Midbrain (tissue), 1 donor: ENCODE measurements around the gene ZNF879.
A peak's percentile ranks its signal among the peaks of the same experiment; 100 is the strongest.

Source experiments
- DNase-seq: peaks from one replicate; lab custom pipeline; 2025; lab: John Stamatoyannopoulos, UW

Gene ZNF879

GRCh38 chr5:179023528-179024189, at the start of gene ZNF879:
Gene ZNF879, plus strand, starts transcription at chr5:179023804. Its CDS starts 1,201 bp downstream, at chr5:179025005.
- DNase-seq = peak; percentile 98

- DNase-seq = no peak
Measured at GRCh38 chr5:178981381-178981780, 42.2 kb upstream of the ZNF879 start.

DNA sequence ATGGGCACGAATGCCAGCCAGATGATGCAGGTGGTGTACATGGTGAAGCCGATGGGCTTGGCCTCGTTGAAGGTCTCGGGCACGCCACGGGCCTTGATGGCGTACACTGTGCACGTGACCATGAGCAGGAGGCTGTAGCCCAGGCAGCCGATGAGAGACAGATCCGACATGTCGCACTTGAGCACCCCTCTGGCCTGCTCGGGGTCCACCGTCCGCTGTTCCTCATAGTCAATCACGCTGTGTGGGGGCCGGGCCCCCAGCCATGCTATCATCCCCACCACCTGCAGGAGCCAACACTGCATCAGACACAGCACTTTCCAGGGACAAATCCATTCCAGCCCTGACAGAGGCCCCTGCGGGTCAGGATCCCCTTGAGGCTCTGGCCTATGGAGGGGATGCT, 40.7 kb upstream of the ZNF879 start:
- DNase-seq = no peak

- DNase-seq = no peak
Measured at GRCh38 chr5:178983728-178984127, 39.9 kb upstream of the ZNF879 start.

DNA sequence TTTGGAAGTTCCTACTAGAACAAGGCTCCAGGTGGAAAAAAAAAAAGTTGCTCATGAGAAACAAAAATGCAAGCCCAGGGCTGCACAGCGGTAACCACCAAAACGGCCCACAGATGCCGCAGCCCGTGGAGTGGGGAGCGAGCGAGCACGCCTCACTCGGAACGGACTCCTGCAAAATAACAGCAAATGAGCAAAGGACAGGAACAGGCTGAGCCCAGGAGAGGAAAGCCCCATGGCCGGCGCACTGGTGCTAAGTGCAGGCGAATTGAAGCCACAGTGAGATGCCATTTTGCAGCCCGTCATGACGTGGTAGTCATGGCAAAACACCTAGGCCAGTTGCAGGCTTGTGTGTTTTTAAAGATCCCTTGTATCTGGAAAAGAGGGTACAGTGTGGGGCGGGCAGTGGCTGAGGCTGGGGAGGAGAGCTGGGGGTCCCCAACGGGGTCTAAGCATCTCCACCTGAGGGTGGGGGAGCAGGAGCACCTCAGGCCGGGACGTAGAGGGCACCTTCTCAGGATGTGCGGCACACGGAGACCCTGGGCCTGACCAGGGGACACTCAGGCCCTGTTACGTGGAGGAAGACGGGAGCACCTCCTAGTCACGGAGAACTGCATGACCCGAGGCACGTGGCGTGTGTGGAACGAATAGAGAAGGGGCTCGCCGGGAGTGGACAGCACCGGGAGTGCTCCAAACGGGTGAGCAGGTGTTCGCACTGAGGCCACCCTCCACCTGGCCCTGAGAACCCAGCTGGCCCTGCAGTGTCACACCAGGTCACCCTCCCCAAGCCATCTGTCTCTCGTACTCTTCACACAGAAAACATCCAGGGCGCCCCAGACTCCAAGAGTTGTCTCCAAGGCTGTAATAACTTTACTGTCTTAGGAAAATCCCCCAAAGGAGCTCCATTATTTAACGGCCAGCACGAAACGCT, 39.2 kb upstream of the ZNF879 start:
- no peak for DNase-seq

- DNase-seq = no peak
Measured at GRCh38 chr5:178986326-178986960, 37.2 kb upstream of the ZNF879 start.

GRCh38 chr5:178988436-178989220, 35.0 kb upstream of the ZNF879 start:
- no peak for DNase-seq

GRCh38 chr5:178989311-178989710, 34.3 kb upstream of the ZNF879 start:
- no peak for DNase-seq

DNA sequence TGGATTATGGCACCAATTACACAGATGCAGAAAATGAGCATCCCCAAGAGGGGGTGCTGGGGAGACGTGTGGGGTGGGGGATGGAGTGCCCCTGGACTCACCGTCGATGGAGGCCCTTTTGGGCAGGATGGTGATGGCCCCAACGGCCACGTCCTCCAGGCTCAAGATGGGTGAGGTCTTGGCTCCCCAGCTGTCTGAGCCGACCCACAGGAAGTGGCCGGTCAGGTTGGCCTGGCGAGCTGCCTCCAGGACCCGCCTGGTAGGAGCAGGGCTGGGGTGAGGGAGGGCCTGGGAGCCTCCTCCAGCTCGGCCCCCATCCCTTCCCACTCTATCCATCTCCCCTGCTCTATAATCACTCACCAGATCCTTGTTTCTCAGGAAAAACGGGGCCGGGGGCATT, 33.1 kb upstream of the ZNF879 start:
- DNase-seq = no peak

DNA sequence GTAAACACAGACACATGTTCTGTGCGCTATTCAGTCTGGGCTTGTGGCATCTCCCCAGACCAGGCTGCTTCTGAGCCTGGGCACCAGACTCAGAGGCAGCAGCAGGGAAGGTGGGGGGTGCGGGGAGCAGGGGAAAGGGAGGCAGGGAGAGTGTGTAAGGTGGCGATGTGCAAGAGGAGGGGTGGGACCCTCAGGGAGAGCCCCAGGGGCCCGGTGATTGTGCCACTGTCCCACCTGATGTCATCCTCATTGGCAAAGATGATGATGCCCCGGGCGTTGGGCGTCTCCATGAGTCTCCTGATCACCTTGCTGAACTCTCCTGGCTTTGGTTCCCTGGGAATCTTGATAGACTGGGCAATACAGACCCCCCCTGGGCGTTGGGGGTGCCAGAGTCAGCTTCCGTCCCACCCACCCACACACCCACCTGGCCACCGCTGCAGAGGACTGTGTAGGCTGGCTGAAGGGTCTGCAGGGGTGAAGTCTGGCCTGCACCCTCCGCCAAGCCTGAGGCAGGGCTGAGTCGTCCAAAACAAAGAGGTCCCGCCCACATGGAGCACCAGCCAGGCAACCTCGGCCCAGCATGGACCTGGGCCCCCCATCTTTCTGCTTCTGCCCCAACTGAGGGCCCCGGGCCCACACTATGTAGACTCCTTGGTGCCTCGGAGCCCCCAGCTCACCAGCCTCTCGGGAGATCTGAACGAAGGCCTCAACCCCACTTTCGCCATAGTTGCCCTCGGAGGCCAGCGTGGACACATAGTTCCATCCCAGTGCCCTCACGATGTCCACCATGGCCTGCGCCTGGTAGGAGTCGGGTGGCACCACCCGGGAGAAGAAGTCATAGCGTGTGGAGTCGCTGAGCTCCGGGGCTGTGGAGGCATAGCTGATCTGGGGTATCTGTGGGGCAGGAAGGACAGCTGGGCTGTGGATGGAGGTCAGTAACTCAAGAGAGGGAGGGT, 32.1 kb upstream of the ZNF879 start:
- DNase-seq = no peak

- no peak for DNase-seq
Measured at GRCh38 chr5:178992291-178992895, 31.2 kb upstream of the ZNF879 start.

DNA sequence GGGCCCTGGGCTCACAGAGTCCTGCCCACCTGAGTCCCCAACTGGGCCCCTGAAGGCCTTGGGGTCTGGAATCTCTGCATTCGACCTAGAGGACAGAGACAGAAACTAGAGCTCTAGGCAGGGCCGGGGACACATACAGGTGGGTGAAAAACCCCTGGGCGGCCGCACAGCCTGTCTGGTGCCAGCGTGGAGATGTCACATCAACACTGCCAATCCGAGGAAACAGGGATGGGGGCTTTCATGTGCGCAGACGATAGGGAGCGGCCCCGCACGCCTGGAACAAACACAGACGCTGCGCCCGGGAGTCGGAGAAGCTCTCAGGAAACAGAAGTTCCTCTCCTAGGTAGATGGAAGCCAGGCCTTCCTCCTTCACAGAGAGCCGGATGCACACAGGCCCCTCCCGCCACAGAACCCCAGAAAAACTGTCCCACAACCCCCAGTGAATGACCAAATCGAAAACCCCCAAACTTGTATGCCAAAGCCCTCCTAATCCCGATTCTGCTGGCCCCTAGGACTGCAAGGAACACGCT, 30.3 kb upstream of the ZNF879 start:
- no peak for DNase-seq

- no peak for DNase-seq
Measured at GRCh38 chr5:178993955-178994579, 29.5 kb upstream of the ZNF879 start.

GRCh38 chr5:178994580-178995340, 28.8 kb upstream of the ZNF879 start, which contains the start of gene GRM6:
Gene GRM6, minus strand, starts transcription at chr5:178995320. Its CDS starts 376 bp downstream, at chr5:178994944.
- no peak for DNase-seq

- DNase-seq = no peak
Measured at GRCh38 chr5:178995341-178995690, 28.3 kb upstream of the ZNF879 start.

- DNase-seq = no peak
Measured at GRCh38 chr5:178996156-178996555, 27.4 kb upstream of the ZNF879 start.

DNA sequence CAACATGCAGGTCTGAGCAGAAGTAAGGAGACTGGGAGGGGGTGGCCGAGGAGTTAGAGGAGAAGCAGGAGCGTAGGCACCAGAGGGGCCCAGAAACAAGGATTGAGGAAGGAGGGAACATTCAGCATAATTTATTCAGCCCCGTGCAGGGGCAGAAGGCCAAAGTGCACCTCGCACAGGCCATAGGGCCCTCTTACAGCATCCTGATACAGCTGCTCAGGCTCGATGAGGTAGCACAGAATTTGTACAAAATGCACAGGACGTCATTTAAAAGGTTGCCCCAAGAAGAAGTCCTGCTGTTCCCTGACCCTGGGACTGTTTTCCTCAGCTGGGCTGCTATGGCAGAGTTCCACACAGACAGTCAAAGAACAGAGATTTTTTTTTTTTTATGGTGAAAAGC, 26.4 kb upstream of the ZNF879 start:
- DNase-seq = no peak

GRCh38 chr5:178998441-178998840, 25.2 kb upstream of the ZNF879 start:
- DNase-seq = no peak

- no peak for DNase-seq
Measured at GRCh38 chr5:179006564-179006963, 17.0 kb upstream of the ZNF879 start.
